IPS-18c (cell line): ENCODE measurements around the gene PTPRC.

Experiments
- H3K4me3 ChIP-seq: 2 replicates; pipeline ENCODE4 v1.7.0; 2013; ENCODE audit warnings: low read depth, mild to moderate bottlenecking, low read length, moderate library complexity; ENCODE audit not compliant: insufficient read depth
- H3K9me3 ChIP-seq: one replicate; pipeline ENCODE4 v1.6.1; 2013; ENCODE audit warnings: mild to moderate bottlenecking, low read length, moderate library complexity; ENCODE audit not compliant: control insufficient read depth, insufficient read depth

Gene PTPRC

GRCh38 chr1:198655459-198656121, 16.8 kb downstream of the PTPRC start:
- no peak overlapping the region for H3K4me3 ChIP-seq
- H3K9me3 ChIP-seq = no peaks in the 10 kb centered on the region

GRCh38 chr1:198656500-198656932, 17.7 kb downstream of the PTPRC start:
- H3K4me3 ChIP-seq = no peak overlapping the region

GRCh38 chr1:198657550-198658064, 18.8 kb downstream of the PTPRC start:
- no peak overlapping the region for H3K4me3 ChIP-seq
- H3K9me3 ChIP-seq = no peaks in the 10 kb centered on the region

More at GRCh38 chr1:198656500-198656932, 17.7 kb downstream of the PTPRC start:
- no peaks in the 10 kb centered on the region for H3K9me3 ChIP-seq

GRCh38 chr1:198660341-198661261, 21.8 kb downstream of the PTPRC start:
- Histone ChIP-seq H3K9me3 (no peaks in the 10 kb centered on the region), H3K4me3 (no peak overlapping the region)

- Histone ChIP-seq H3K9me3 (no peaks in the 10 kb centered on the region), H3K4me3 (no peak overlapping the region)
These were observed 24.0 kb downstream of the PTPRC start for GRCh38 chr1:198662821-198663220.

GRCh38 chr1:198664068-198664788, 25.4 kb downstream of the PTPRC start:
- no peaks in the 10 kb centered on the region for H3K9me3 ChIP-seq
- H3K4me3 ChIP-seq = no peak overlapping the region

GRCh38 chr1:198667186-198667585, 28.3 kb downstream of the PTPRC start:
- Histone ChIP-seq H3K4me3 (no peak overlapping the region), H3K9me3 (no peaks in the 10 kb centered on the region)

GRCh38 chr1:198667807-198668206, 29.0 kb downstream of the PTPRC start:
- Histone ChIP-seq H3K4me3 (no peak overlapping the region), H3K9me3 (no peaks in the 10 kb centered on the region)

- H3K4me3 ChIP-seq = no peak overlapping the region
These were observed 30.3 kb downstream of the PTPRC start for GRCh38 chr1:198669023-198669698.

GRCh38 chr1:198669771-198670170, 30.9 kb downstream of the PTPRC start:
- Histone ChIP-seq H3K9me3 (no peaks in the 10 kb centered on the region), H3K4me3 (no peak overlapping the region)

More at GRCh38 chr1:198669023-198669698, 30.3 kb downstream of the PTPRC start:
- no peaks in the 10 kb centered on the region for H3K9me3 ChIP-seq

GRCh38 chr1:198671136-198671535, 32.3 kb downstream of the PTPRC start:
- Histone ChIP-seq H3K4me3 (no peak overlapping the region), H3K9me3 (no peaks in the 10 kb centered on the region)

GRCh38 chr1:198672124-198672523, 33.3 kb downstream of the PTPRC start:
- no peaks in the 10 kb centered on the region for H3K9me3 ChIP-seq
- H3K4me3 ChIP-seq = no peak overlapping the region

GRCh38 chr1:198674009-198674408, 35.2 kb downstream of the PTPRC start:
- H3K9me3 ChIP-seq = no peaks in the 10 kb centered on the region
- no peak overlapping the region for H3K4me3 ChIP-seq

- no peaks in the 10 kb centered on the region for H3K9me3 ChIP-seq
- H3K4me3 ChIP-seq = no peak overlapping the region
These were observed 37.4 kb downstream of the PTPRC start for GRCh38 chr1:198676253-198676652.

GRCh38 chr1:198677027-198677426, 38.2 kb downstream of the PTPRC start:
- Histone ChIP-seq H3K4me3 (no peak overlapping the region), H3K9me3 (no peaks in the 10 kb centered on the region)

- H3K9me3 ChIP-seq = no peaks in the 10 kb centered on the region
- no peak overlapping the region for H3K4me3 ChIP-seq
These were observed 39.0 kb downstream of the PTPRC start for GRCh38 chr1:198677871-198678270.

GRCh38 chr1:198678301-198678836, 39.5 kb downstream of the PTPRC start:
- no peak overlapping the region for H3K4me3 ChIP-seq
- H3K9me3 ChIP-seq = no peaks in the 10 kb centered on the region
